HG03139 (cell line): ENCODE data around the gene PRR3.

Experiments
- ATAC-seq: cut with Tn5 transposase; IDR thresholded peaks from one replicate; pipeline ENCODE4 v1.9.1; 2021; ENCODE audit not compliant: unreplicated experiment

PRR3 gene

GRCh38 chr6:30533460-30534294 lies 23.4 kb upstream of the PRR3 start:
- no peak for ATAC-seq

DNA sequence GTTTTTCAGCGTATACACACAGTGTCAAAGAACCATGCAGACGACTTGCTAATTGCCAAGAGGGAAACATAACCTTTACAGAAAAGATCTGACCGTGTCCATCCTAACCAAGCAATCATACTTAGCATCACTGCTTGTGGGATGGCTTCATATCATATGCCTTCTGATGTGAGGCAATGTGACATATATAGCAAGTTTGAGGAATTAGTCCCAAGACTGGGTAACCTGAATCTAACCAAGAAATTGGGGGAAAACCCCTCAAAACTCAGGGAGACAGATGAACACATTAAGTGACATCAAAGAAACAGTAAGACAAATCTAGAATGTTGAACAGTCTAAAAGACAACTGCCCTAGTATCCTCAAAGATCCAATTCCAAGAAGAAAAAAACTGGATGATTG lies 19.2 kb upstream of the PRR3 start:
- ATAC-seq: no peak

GRCh38 chr6:30541515-30542403 lies 15.3 kb upstream of the PRR3 start:
- no peak for ATAC-seq

- no peak for ATAC-seq
Observed at GRCh38 chr6:30542404-30542725, 14.7 kb upstream of the PRR3 start.

GRCh38 chr6:30542915-30543314 lies 14.2 kb upstream of the PRR3 start:
- ATAC-seq: no peak

DNA sequence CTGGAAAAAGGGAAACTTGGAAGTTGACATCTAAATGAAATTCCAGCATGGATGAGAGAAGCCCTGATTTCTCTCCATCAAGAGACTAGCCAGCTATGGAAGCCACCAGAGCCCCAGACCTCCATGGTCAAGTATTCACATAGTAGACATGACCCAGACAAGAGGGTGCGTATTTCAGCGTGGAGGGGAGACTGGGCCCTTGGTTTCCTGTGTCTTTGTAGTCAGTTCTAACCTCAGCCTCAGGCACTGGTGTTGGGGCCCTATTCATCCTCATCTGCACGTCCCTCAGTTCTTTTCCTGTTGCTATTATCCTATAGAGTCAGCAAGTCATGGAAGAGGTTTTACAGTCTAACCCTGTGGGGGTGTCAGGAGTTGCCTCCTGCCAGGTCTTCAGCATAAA lies 13.3 kb upstream of the PRR3 start:
- no peak for ATAC-seq

DNA sequence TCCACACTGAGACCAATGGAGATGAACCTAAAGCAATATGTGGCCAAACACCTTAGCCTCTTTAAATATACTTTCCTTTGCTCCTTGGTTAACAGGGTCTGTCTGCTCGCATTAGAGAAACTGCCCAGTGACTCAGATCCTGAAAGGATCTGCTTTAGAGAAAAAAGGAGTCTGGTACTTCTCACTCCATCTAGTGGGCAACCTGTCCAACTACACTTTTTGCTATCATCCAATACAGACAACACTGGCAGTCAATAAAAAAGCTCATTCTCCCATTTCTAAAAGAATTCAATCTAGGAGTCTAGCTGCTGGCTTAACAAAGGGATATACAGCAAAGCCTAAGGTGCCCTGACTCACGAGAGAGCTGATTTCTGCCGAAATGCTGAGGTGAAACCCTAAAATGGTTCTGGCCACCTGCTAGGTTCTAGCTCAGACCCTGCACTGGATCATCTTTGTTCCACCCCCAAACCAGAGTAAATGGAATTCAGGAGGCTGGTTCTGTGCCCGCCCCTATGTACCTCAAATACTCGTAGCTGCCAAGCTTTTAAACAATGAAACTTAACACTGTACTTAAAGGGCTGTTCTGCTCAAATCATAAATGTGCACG lies 12.3 kb upstream of the PRR3 start:
- no peak for ATAC-seq

DNA sequence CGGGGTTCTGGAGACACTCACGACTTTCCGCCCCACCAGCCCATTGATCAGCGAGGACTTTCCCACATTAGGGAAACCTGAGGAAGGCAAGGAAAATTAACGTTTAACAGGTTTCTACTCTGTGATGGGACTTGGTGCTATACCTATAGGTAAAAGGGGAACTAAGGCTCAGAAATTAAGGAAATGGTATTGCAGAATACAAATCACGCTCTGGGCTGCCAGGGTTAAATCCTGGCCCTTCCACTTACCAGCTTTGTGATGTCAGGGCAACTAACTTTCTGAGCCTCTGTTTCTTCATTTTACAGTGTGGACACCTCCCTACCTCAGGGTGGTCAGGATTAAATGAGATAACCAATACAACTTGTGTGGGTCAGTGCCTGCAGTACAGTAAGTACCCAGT lies 9.6 kb upstream of the PRR3 start:
- no peak for ATAC-seq

DNA sequence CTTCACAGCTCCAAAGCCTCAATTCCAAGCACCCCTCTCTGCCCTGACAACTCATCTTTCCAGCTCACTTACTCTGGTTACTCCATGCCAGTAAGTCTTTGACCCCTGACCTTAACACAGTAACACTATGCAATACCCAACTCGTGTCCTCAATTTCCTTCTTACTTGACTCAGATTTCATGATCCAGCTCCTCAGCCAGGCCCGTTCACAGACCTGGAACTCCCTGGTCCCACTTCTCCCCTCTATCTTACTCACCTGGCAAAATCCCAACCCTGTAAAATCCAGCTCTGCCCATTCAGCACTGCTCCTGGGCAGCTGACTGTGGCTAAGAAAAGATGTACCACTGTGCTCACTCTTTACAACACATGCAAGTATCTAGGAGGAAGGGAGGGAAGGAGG lies 8.7 kb upstream of the PRR3 start:
- ATAC-seq: no peak

GRCh38 chr6:30554404-30554803 lies 2.7 kb upstream of the PRR3 start:
- no peak for ATAC-seq

DNA sequence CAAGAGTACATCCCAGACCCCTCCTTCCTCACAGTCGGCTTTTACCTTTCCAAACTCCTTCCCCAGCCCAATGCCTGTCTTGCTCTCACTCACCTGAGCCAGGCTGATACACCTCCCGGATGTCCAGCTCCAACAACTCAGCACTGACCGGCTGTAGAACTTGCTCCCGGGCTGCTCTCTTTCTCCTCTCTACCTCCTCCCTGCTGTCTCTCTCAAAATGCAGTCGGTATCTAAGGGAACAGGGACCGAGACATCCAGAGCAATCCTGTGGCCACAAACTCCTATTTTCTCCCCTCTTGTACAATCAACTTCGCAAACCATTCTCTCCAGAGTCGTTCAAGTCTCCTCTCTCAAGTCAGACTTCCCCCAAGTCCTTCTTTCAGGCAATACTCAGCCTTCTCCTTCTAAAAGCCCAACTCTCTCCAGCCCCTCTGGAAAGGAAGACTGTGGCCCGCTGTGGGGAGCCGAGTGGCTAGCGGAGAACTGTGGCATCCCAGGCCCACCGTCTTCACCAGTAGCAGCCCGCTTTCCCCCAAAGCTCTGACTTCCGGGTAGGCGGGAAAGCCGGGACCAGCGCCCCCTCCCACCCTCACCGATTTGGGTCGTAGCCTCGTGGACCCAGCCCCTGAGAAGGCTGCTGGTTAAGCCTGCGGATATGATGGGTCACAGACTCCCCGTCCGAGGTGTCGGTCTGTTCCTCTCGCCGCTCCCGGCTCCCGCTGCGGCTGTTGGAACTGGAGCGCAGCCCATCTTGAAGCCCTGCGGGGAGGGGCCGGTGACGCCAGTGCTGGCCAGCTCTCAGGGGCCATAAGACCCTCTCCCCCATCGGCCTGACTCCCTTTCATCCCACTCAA lies 1.9 kb upstream of the PRR3 start:
- ATAC-seq: no peak

DNA sequence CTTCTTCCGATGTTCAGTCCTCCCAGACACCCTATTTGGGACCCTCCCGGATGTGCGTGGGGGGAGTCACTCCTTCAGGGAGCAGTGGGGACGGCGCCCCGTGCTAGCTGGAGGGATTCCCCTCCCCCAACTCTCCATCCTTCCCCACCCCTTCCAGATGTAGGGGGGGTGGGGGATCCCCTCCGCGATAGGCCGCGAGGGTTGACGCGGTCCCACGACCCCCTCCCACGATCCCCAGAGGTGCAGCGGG lies 1.4 kb upstream of the PRR3 start:
- no peak for ATAC-seq

GRCh38 chr6:30556066-30556905 lies 809 bp upstream of the PRR3 start, which contains the start of gene GNL1:
Gene GNL1 (minus strand): TSS chr6:30556489. CDS start chr6:30556203, 286 bp downstream.
- ATAC-seq: peak; percentile 56

- no peak for ATAC-seq
Observed at GRCh38 chr6:30557683-30557981, 537 bp downstream of the PRR3 start.

GRCh38 chr6:30560930-30561329 lies 3.8 kb downstream of the PRR3 start:
- ATAC-seq: no peak

GRCh38 chr6:30562470-30563425 lies 5.7 kb downstream of the PRR3 start:
- ATAC-seq: no peak

- ATAC-seq: no peak
Observed at GRCh38 chr6:30564114-30564513, 7.0 kb downstream of the PRR3 start.

DNA sequence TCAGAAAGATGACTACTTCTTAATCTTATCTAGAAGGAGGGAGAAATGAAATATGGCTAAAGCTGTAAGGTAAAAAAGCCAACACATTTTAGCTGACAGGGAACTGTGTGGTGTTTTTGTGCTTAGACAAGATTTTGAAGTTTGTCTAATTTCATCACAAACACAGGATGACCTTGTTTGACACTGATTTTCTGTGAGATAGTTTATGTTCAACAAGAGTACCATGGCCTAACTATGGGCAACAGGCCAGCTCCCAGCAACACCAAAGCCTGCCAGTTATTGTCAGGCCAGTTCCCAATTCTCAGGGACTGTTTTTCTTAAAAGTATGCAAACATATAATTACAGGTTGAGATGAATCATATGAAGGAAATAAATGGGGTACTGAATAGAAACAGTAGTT lies 8.7 kb downstream of the PRR3 start:
- no peak for ATAC-seq

- no peak for ATAC-seq
Observed at GRCh38 chr6:30568245-30568644, 11.2 kb downstream of the PRR3 start.
